NCI-H187 treated with DMSO at 0.1 percent for 48 hours (cell line): ENCODE results near the gene GNB2.
"Not testable (repeated sequence)": the region's sequence is repeated elsewhere in the genome, so short reads cannot be mapped to it uniquely, and the experiment has no call there.

Source experiments
- DNase-seq: peaks from one replicate; lab custom pipeline; 2025; lab: John Stamatoyannopoulos, UW

Gene GNB2

DNA sequence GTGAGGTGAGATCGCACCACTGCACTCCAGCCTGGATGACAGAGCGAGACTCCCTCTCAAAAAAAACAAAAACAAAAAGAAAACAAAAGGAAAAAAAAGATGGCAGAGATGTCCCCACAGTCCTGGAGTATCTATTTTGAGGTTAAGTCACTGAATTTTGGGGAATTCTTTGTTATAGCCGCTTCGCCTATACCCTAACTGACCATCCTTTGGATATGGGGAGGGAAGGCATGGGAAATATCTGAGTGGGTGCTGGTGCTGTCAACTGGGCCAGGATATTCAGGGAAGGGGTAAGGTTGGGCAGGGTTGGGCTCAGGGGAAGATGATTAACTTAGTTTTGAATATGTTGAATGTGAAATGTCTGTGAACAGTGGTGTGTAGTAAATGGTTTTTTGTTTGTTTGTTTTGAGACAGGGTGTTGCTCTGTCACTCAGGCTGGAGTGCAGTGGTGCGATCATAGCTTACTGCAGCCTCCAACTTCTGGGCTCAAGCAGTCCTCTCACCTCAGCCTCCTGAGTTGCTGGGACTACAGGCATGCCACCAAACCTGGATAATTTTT, 8.3 kb upstream of the GNB2 start:
- no peak for DNase-seq

DNA sequence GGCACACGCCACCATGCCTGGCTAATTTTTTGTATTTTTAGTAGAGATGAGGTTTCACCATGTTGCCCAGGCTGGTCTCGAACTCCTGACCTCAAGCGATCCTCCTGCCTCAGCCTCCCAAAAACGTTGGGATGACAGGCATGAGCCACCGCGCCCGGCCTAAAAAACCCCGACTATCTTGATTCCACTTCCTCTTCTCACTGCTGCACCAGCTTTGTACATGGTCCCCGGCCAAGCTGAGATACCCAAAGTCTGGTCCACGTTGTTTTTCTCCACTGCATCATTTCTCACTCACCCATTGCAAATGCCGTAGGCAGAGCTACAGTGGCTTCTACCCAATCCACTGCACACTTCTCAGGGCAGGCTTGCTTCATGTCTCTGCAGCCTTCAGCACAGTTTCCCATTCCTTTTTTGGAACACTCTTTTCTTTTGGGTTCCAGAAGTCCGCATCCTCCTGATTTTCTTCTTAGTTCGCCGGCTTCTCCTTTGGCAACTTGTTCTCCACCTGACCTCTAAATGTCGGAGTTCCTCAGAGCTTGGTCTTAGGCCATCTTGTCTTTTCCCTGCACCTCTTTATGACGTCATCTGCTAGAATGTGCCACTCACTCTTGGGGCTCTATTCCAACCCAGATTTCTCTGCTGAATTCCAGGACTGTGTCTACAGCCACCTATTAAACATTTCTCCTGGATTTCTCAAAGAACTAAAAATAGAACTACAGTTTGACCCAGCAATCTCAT, 6.0 kb upstream of the GNB2 start:
- DNase-seq: no peak

DNA sequence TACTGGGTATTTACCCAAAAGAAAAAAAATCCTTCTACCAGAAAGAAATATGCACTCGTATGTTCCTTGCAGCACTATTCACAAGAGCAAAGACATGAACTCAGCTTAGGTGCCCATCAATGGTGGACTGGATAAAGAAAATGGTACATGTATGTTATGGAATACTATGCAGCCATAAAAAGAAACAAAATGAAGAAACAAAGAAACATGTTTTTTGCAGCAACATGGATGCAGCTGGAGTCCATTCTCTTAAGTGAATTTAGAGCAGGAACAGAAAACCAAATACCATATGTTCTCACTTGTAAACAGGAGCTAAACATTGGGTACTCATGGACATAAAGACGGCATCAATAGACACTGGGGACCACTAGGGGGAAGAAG, 5.5 kb upstream of the GNB2 start:
- no peak for DNase-seq

DNA sequence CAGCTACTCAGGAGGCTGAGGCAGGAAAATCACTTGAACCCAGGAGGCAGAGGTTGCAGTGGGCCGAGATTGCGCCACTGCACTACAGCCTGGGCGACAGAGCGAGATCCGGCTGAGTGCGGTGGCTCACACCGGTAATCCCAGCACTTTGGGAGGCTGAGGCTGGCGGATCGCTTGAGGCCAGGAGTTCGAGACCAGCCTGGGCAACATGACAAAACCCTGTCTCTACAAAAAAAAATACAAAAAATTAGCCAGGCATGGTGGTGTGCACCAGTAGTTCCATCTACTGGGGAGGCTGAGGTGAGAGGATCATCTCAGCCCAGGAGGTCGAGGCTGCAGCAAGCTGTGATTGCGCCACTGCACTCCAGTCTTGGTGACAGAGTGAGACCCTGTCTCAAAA, 4.4 kb upstream of the GNB2 start:
- DNase-seq: not testable (repeated sequence)

- DNase-seq: no peak
Measured at GRCh38 chr7:100670074-100670473, 3.5 kb upstream of the GNB2 start.

DNA sequence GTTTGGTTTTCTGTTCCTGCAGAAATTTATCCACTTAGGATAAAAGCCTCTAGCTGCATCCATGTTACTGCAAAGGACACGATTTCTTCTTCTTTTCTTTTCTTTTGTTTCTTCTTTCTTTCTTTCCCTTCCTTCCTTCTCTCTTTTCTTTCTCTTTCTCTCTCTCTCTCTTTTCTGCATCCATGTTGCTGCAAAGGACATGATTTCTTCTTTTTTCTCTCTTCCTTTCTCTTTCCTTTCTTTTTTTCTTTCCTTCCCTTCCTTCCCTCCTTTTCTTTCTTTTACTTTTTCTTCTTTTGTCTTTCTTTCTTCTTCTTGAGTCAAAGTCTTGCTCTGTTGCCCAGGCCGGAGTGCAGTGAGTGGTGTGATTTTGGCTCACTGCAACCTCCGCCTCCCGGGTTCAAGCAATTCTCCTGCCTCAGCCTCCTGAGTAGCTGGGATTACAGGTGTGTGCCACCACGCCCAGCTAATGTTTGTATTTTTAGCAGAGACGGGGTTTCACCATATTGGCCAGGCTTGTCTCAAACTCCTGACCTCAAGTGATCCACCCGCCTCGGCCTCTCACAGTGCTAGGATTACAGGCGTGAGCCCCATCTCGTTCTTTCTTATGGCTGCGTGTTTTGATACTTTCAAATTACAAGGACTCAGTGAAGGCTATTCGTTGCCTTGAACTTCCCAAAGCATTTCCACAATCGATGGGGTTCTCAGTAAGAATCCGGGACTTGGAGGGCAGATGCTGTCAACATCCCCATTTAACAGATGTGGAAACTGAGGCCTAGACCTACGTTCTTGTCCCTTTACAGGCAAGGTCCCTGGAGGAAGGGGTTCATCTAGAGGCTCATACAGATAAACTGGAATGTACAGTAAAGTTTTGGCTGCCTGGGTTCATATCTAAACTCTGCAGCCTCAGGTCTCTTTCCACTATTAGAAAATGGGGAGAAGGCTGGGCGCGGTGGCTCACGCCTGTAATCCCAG, 1.9 kb upstream of the GNB2 start:
- DNase-seq: no peak

GRCh38 chr7:100673942-100674410, 436 bp downstream of the GNB2 start:
- DNase-seq: no peak

DNA sequence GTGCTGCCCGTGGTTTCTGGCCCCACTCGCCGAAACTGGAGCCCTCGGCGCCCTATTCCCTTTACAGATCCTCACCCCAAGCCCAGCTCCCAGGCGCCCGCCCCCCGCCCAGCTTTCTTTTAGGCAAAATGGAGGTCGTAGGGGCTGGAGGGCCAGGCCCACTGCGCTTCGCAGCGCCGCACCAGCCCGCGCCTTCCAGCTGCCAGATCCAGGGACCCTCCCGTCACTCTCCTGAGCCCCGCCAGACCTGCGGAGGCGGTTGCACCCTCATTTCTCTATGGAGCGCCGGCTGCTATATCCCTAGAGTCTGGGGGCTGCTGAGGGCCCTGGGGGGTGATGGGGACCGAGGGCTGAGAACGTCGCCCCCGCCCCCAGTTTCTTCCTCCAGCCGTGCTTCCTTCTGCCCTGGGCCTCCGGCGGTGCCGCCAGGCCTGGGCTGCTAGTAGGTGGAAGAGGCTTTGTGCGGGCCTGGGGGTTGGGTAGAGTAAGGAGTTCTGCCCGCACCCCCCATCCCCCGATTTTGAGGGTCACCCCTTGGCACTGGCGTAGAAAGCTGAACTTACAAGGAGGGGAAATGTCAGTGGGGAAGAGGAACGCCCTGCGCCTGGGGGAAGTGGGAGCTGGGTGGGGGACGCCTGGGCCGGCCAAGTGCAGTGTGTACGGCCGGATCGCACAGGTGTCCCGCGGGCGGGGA, 1.0 kb downstream of the GNB2 start:
- no peak for DNase-seq

DNA sequence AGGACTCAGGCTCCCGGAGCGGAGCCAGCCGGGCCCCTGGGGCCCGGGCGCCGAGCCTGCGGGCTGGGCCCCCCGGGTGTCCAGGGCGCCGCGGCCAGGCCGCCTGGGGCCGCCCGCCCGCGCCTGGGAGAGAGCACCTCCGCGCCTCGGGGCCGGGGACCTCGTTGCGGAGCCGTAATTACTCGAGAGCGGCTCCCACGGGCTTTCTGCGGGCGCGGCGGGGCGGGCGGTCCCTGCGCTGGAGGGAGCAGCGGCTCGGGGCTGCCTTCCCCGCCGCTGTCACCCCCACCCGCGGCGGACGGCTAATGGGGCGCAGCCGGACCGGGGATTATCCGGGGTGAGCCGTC, 1.5 kb downstream of the GNB2 start:
- DNase-seq: no peak

DNA sequence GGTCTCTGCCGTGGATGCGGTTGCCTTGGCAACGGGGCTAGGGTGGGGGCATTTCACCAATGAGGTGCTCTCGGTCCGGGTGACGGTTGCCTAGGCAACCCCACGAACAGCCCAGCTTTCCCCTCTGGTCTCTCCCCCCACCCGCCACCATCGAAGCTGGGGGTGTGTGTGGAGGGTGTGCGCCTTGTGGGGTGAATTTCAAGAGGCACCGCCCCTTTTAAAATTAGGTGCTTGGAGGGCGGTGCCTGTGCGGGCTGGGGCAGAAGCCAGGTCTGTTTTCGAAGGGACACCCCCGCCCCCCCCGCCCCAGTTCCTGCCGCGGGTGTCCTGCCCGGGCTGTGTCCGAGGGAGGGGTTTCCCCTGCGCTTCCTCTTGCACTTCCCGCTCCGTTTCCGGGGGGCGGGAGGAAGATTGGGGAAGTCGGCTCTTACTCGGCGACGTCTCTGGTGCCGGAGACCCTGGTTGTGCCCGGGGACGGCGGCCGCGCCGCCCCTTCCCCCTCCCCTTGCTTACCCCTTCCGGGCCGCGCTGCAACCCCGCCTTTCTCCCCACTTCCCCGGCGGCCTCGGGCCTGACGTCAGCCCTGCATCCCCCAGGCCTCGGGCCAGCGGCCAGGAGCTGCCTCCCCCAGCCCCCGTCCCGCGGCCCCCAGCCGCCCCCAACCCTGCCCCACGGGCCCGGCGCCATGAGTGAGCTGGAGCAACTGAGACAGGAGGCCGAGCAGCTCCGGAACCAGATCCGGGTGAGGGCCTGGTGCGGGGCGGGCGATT, 2.2 kb downstream of the GNB2 start:
- no peak for DNase-seq

- no peak for DNase-seq
Measured at GRCh38 chr7:100676501-100677306, 3.2 kb downstream of the GNB2 start.

GRCh38 chr7:100677308-100678267, 4.0 kb downstream of the GNB2 start:
- no peak for DNase-seq

- DNase-seq: no peak
Measured at GRCh38 chr7:100678291-100678984, 4.9 kb downstream of the GNB2 start.

- no peak for DNase-seq
Measured at GRCh38 chr7:100679129-100679926, 5.8 kb downstream of the GNB2 start.

GRCh38 chr7:100679927-100680575, 6.5 kb downstream of the GNB2 start:
- DNase-seq: no peak

DNA sequence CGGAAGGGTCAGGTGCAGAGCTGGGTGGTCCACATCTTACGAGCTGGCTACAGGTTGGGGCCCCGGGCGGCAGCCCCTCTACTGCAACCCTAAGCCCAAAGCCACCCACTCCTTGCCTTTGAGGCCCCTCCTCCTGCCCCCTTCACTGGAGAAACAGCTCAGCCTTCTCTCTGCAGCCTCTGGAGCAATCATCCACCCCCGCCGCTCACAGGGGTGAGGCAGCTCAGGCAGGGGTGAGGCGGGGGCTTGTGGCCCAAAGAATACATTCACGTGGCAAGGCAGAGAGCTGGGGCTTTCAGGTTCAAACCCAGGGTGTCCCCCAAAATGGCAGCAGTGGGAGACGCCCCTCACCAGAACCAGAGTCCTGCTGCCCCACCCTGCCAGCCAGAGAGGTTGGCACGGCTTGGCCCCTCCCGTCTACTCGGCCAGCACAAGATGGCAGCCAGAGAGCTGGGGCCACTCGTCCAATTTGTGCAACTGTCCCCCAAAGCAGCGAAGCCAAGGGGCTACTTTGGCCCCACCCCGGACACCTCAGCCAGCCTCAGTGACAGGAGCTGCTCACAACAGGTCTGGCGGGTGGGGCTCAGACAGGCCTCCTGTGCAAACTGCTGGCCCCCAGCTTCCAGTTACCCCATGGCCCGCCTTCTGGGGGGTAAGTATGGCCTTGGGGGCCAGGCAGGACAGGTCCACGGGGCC, 7.2 kb downstream of the GNB2 start:
- DNase-seq: no peak
